HepG2 (cell line): ENCODE measurements around the gene RPAP2. TPM values are rescaled to one million over a fixed set of nuclear protein-coding genes. Genes with fewer than 3 reads are reported as not detected.
A peak's percentile ranks its signal among the peaks of the same experiment; 100 is the strongest.

Source experiments
- BRD4 ChIP-seq: sonication (generic); formaldehyde crosslinking; IDR thresholded peaks from 2 replicates; pipeline ENCODE4 v1.4.0; 2020; ENCODE audit warnings: missing genetic modification reagents
- DNMT3B ChIP-seq: conservative IDR thresholded peaks from 2 replicates; pipeline ENCODE4 v1.6.1; 2016; ENCODE audit warnings: missing biosample characterization, control low read depth
- ERF ChIP-seq: IDR thresholded peaks from 2 replicates; pipeline ENCODE4 v1.6.1; 2018; ENCODE audit warnings: missing biosample characterization, missing genetic modification reagents
- HNF1A ChIP-seq, 2 experiments: sonication (generic) in 1 of 2; formaldehyde crosslinking in 1 of 2; IDR thresholded peaks; 2 replicates each; pipeline versions ENCODE4 v1.4.0 to v1.6.1; 2016 to 2020; ENCODE audit warnings: borderline replicate concordance in 1 of 2, low read depth in 1 of 2, mild to moderate bottlenecking in 1 of 2, missing genetic modification reagents in 1 of 2
- MED8 ChIP-seq: sonication (generic); formaldehyde crosslinking; IDR thresholded peaks from 2 replicates; pipeline ENCODE4 v1.8.1; 2023; ENCODE audit warnings: mild to moderate bottlenecking, missing genetic modification reagents; ENCODE audit not compliant: insufficient replicate concordance
- NR2F6 ChIP-seq, 2 experiments: IDR thresholded peaks; 2 replicates each; pipeline ENCODE4 v1.6.1; 2016; ENCODE audit warnings: antibody characterized with exemption in 1 of 2, mild to moderate bottlenecking in 1 of 2
- RAD21 ChIP-seq: fragments of 450-650 bp; formaldehyde crosslinking; IDR thresholded peaks from 2 replicates; pipeline ENCODE4 v1.5.0; 2020; ENCODE audit warnings: mild to moderate bottlenecking
- SUZ12 ChIP-seq: fragments of 150-350 bp; IDR thresholded peaks from 2 replicates; pipeline ENCODE4 v1.6.1; 2014; ENCODE audit warnings: low read depth, low read length
- ZNF317 ChIP-seq: sonication (generic); formaldehyde crosslinking; IDR thresholded peaks from 2 replicates; pipeline ENCODE4 v1.5.0; 2020; ENCODE audit warnings: mild to moderate bottlenecking, missing genetic modification reagents
- ZNF646 ChIP-seq: sonication (generic); formaldehyde crosslinking; IDR thresholded peaks from 2 replicates; pipeline ENCODE4 v1.9.0; 2021; ENCODE audit warnings: mild to moderate bottlenecking, missing genetic modification reagents
- ZNF749 ChIP-seq: sonication (generic); formaldehyde crosslinking; IDR thresholded peaks from 2 replicates; pipeline ENCODE4 v1.8.0; 2022; ENCODE audit warnings: mild to moderate bottlenecking, missing genetic modification reagents, moderate library complexity, borderline replicate concordance
- polyA plus RNA-seq, 8 experiments: library from polyadenylated mRNA; depleted of rRNA in 3 of 8; stranded (reverse) in 7 of 8; unstranded in 1 of 8; fragments of >200 nt; fragmentation: Illumina TruSeq in 4 of 8; extraction: Trizol in 4 of 8; gene quantifications; 2 replicates each; pipeline versions ENCODE4 v1.2.1 to v1.2.3, GENCODE V29; 2011 to 2016; ENCODE audit warnings: low read depth in 4 of 8, missing spikeins in 1 of 8, mixed read lengths in 1 of 8; ENCODE audit not compliant: insufficient read depth in 1 of 8
- total RNA-seq, 5 experiments: library from RNA; depleted of rRNA; stranded (reverse); fragments of >200 nt; fragmentation: Illumina TruSeq; extraction: Trizol; gene quantifications; 2 replicates each; pipeline ENCODE4 v1.2.3, GENCODE V29; 2016; ENCODE audit warnings: low read depth in 1 of 5

The RPAP2 gene
- total and polyA plus RNA-seq, 2 of the 13 experiments (the other 11 are each of a cell fraction or from before 2014, with no cell fraction given) = 10.0 to 34.8 TPM

GRCh38 chr1:92298573-92299476, at the start of gene RPAP2, which contains the start of gene GLMN (continued):
- TF ChIP-seq ZNF646 (CRISPR knock-in tag) (peak; percentile 53; the same call in 1 of the 2 replicates), ZNF317 (peak; percentile 79), HNF1A (IDR thresholded peaks at IDR 0.05; ENCODE audit: low read depth) (no peak), HNF1A (CRISPR knock-in tag; IDR thresholded peaks at IDR 0.05; ENCODE audit: borderline replicate concordance) (peak; percentile 46; the same call in 1 of the 2 replicates), BRD4 (CRISPR knock-in tag) (peak; percentile 84; the same call in 1 of the 2 replicates), NR2F6 (IDR thresholded peaks at IDR 0.05) (no peak), NR2F6 (CRISPR knock-in tag; IDR thresholded peaks at IDR 0.05) (no peak), MED8 (CRISPR knock-in tag) (peak; percentile 70), RAD21 (CRISPR knock-in tag) (peak; percentile 73), SUZ12 (no peak), DNMT3B (CRISPR knock-in tag) (no peak), ZNF749 (CRISPR knock-in tag) (peak; percentile 60; the same call in 1 of the 2 replicates), ERF (peak; percentile 80)
